Activated CD4-positive, alpha-beta T cell treated with anti-CD3 and anti-CD28 coated beads, Interleukin-2, amount 10 ng/mL, durations not matched to agents 7 days and 5 days (primary cell): ENCODE measurements around the gene KRT20. TPM values are rescaled to one million over a fixed set of nuclear protein-coding genes. Genes with fewer than 3 reads are reported as not detected.

Experiments
- CTCF ChIA-PET: fragments of 350-600 bp; sonication (Branson Sonifier 250); formaldehyde crosslinking; loops from one replicate; lab custom pipeline; 2021; ENCODE audit warnings: antibody characterized with exemption; lab: Charles Lee
- POLR2A ChIA-PET: fragments of 350-600 bp; sonication (Branson Sonifier 250); formaldehyde crosslinking; loops from one replicate; lab custom pipeline; 2021; ENCODE audit warnings: antibody characterized with exemption; lab: Charles Lee
- DNase-seq: peaks from one replicate; pipeline ENCODE4 v3.0.0-alpha.2; 2020
- H3K27ac Mint-ChIP-seq: one replicate; pipeline ENCODE4 v1.8.0; 2021; ENCODE audit warnings: mild to moderate bottlenecking, moderate library complexity, mixed read lengths
- H3K27me3 Mint-ChIP-seq: one replicate; pipeline ENCODE4 v1.8.0; 2021; ENCODE audit warnings: mixed read lengths
- H3K36me3 Mint-ChIP-seq: one replicate; pipeline ENCODE4 v1.8.0; 2021; ENCODE audit warnings: low read depth, mixed read lengths
- H3K4me1 Mint-ChIP-seq: one replicate; pipeline ENCODE4 v1.8.0; 2021; ENCODE audit warnings: mixed read lengths
- H3K4me3 Mint-ChIP-seq: one replicate; pipeline ENCODE4 v1.8.0; 2021; ENCODE audit warnings: mild to moderate bottlenecking, moderate library complexity, mixed read lengths
- H3K9me3 Mint-ChIP-seq: one replicate; pipeline ENCODE4 v1.8.0; 2021; ENCODE audit warnings: mixed read lengths
- total RNA-seq, 2 experiments: library from RNA; stranded (reverse); gene quantifications; one replicate each; pipeline ENCODE4 v1.2.3, GENCODE V29; 2021

KRT20 gene
- total RNA-seq, 2 experiments from 2014 or later, result not detected

- H3K4me1 Mint-ChIP-seq, result no peaks in the 10 kb centered on the region
- no peak for DNase-seq
- peaks cover 37% of the 10 kb centered on the region for H3K27me3 Mint-ChIP-seq
- ChIA-PET CTCF (interaction anchor here (0.6 kb wide), 1 partner anchor 10 kb away, joined by 5 read pairs; no protein-coding TSS in a partner anchor), POLR2A (no interaction called here)
- no peak overlapping the region for H3K4me3 Mint-ChIP-seq
- H3K27ac Mint-ChIP-seq, result no peak overlapping the region
- H3K36me3 Mint-ChIP-seq, result no peaks in the 10 kb centered on the region
- no peaks in the 10 kb centered on the region for H3K9me3 Mint-ChIP-seq
These were observed 3.2 kb upstream of the KRT20 start for GRCh38 chr17:40888196-40888720.

- H3K27me3 Mint-ChIP-seq, result peaks cover 36% of the 10 kb centered on the region
- H3K4me1 Mint-ChIP-seq, result no peaks in the 10 kb centered on the region
- H3K4me3 Mint-ChIP-seq, result no peak overlapping the region
- no peak for DNase-seq
- no peak overlapping the region for H3K27ac Mint-ChIP-seq
- POLR2A ChIA-PET, result no interaction called here
- no peaks in the 10 kb centered on the region for H3K9me3 Mint-ChIP-seq
- CTCF ChIA-PET, result no interaction called here
- H3K36me3 Mint-ChIP-seq, result no peaks in the 10 kb centered on the region
These were observed 1.0 kb upstream of the KRT20 start for GRCh38 chr17:40886090-40886489.

GRCh38 chr17:40883626-40884334 is 1.3 kb downstream of the KRT20 start:
- Mint-ChIP-seq H3K27ac (no peak overlapping the region), H3K4me3 (no peak overlapping the region), H3K4me1 (no peaks in the 10 kb centered on the region), H3K27me3 (peaks cover 23% of the 10 kb centered on the region), H3K36me3 (no peaks in the 10 kb centered on the region), H3K9me3 (no peaks in the 10 kb centered on the region)
- ChIA-PET CTCF (no interaction called here), POLR2A (no interaction called here)
- no peak for DNase-seq

- no peak overlapping the region for H3K27ac Mint-ChIP-seq
- POLR2A ChIA-PET, result no interaction called here
- no peaks in the 10 kb centered on the region for H3K4me1 Mint-ChIP-seq
- peaks cover 16% of the 10 kb centered on the region for H3K27me3 Mint-ChIP-seq
- DNase-seq, result no peak
- H3K9me3 Mint-ChIP-seq, result no peaks in the 10 kb centered on the region
- H3K4me3 Mint-ChIP-seq, result no peak overlapping the region
- no peaks in the 10 kb centered on the region for H3K36me3 Mint-ChIP-seq
- CTCF ChIA-PET, result no interaction called here
These were observed 2.0 kb downstream of the KRT20 start for GRCh38 chr17:40883031-40883430.

GRCh38 chr17:40879026-40879425 is 6.0 kb downstream of the KRT20 start:
- DNase-seq, result no peak
- POLR2A ChIA-PET, result no interaction called here
- Mint-ChIP-seq H3K27ac (no peak overlapping the region), H3K4me1 (no peaks in the 10 kb centered on the region), H3K9me3 (no peaks in the 10 kb centered on the region), H3K4me3 (no peak overlapping the region), H3K27me3 (peaks cover 13% of the 10 kb centered on the region), H3K36me3 (no peaks in the 10 kb centered on the region)
- CTCF ChIA-PET, result no interaction called here

- peaks cover 15% of the 10 kb centered on the region for H3K27me3 Mint-ChIP-seq
- no peak overlapping the region for H3K4me3 Mint-ChIP-seq
- H3K36me3 Mint-ChIP-seq, result no peaks in the 10 kb centered on the region
- H3K9me3 Mint-ChIP-seq, result no peaks in the 10 kb centered on the region
- no peaks in the 10 kb centered on the region for H3K4me1 Mint-ChIP-seq
- ChIA-PET CTCF (no interaction called here), POLR2A (no interaction called here)
- no peak for DNase-seq
- no peak overlapping the region for H3K27ac Mint-ChIP-seq
These were observed 7.0 kb downstream of the KRT20 start for GRCh38 chr17:40878044-40878443.

GRCh38 chr17:40873801-40874200 is 11.2 kb downstream of the KRT20 start:
- POLR2A ChIA-PET, result no interaction called here
- peaks cover 35% of the 10 kb centered on the region for H3K27me3 Mint-ChIP-seq
- H3K36me3 Mint-ChIP-seq, result no peaks in the 10 kb centered on the region
- H3K4me1 Mint-ChIP-seq, result no peaks in the 10 kb centered on the region
- H3K27ac Mint-ChIP-seq, result no peak overlapping the region
- H3K4me3 Mint-ChIP-seq, result no peak overlapping the region
- no peak for DNase-seq
- no peaks in the 10 kb centered on the region for H3K9me3 Mint-ChIP-seq
- CTCF ChIA-PET, result interaction anchor here (0.6 to 1.0 kb wide), 2 partner anchors 255 to 789 kb away, joined by 3 read pairs; no protein-coding TSS in a partner anchor

- CTCF ChIA-PET, result no interaction called here
- no peak overlapping the region for H3K27ac Mint-ChIP-seq
- no peak overlapping the region for H3K4me3 Mint-ChIP-seq
- peaks cover 35% of the 10 kb centered on the region for H3K27me3 Mint-ChIP-seq
- no peaks in the 10 kb centered on the region for H3K9me3 Mint-ChIP-seq
- no peak for DNase-seq
- no peaks in the 10 kb centered on the region for H3K36me3 Mint-ChIP-seq
- POLR2A ChIA-PET, result no interaction called here
- no peaks in the 10 kb centered on the region for H3K4me1 Mint-ChIP-seq
These were observed 11.8 kb downstream of the KRT20 start for GRCh38 chr17:40873255-40873654.

GRCh38 chr17:40872416-40872815 is 12.6 kb downstream of the KRT20 start:
- Mint-ChIP-seq H3K27me3 (peaks cover 35% of the 10 kb centered on the region), H3K4me3 (no peak overlapping the region), H3K27ac (no peak overlapping the region), H3K36me3 (no peaks in the 10 kb centered on the region), H3K4me1 (no peaks in the 10 kb centered on the region), H3K9me3 (no peaks in the 10 kb centered on the region)
- ChIA-PET CTCF (no interaction called here), POLR2A (no interaction called here)
- DNase-seq, result no peak

GRCh38 chr17:40871316-40871715 is 13.7 kb downstream of the KRT20 start:
- H3K4me1 Mint-ChIP-seq, result no peaks in the 10 kb centered on the region
- peaks cover 40% of the 10 kb centered on the region for H3K27me3 Mint-ChIP-seq
- CTCF ChIA-PET, result interaction anchor here (0.6 to 1.3 kb wide), 3 partner anchors 14 to 791 kb away, joined by 3 to 5 read pairs (median 4); partner anchors contain the start of gene KRT20
- no peak for DNase-seq
- POLR2A ChIA-PET, result no interaction called here
- no peak overlapping the region for H3K27ac Mint-ChIP-seq
- H3K4me3 Mint-ChIP-seq, result no peak overlapping the region
- no peaks in the 10 kb centered on the region for H3K36me3 Mint-ChIP-seq
- no peaks in the 10 kb centered on the region for H3K9me3 Mint-ChIP-seq

GRCh38 chr17:40870136-40870535 is 14.9 kb downstream of the KRT20 start:
- Mint-ChIP-seq H3K4me1 (no peaks in the 10 kb centered on the region), H3K27ac (no peak overlapping the region), H3K4me3 (no peak overlapping the region), H3K27me3 (peaks cover 40% of the 10 kb centered on the region), H3K36me3 (no peaks in the 10 kb centered on the region), H3K9me3 (no peaks in the 10 kb centered on the region)
- ChIA-PET CTCF (no interaction called here), POLR2A (no interaction called here)
- DNase-seq, result no peak

- Mint-ChIP-seq H3K4me3 (no peak within 1 kb of the TSS), H3K9me3 (no peaks in the 10 kb centered on the region), H3K4me1 (no peaks in the 10 kb centered on the region), H3K27me3 (peaks cover 24% of the 10 kb centered on the region), H3K27ac (no peak within 1 kb of the TSS), H3K36me3 (no peaks in the 10 kb centered on the region)
- CTCF ChIA-PET, result interaction anchor here (1.2 kb wide), 1 partner anchor 782 kb away, joined by 3 read pairs; no protein-coding TSS in a partner anchor
- POLR2A ChIA-PET, result no interaction called here
- DNase-seq, result no peak
These were observed 18.2 kb downstream of the KRT20 start, which contains the start of gene KRT12 for GRCh38 chr17:40866838-40867237. TSS of gene KRT12 (minus strand) at chr17:40867223. CDS start at chr17:40867186, 37 bp downstream.

- Mint-ChIP-seq H3K4me3 (no peak overlapping the region), H3K27me3 (peaks cover 19% of the 10 kb centered on the region), H3K4me1 (no peaks in the 10 kb centered on the region), H3K9me3 (no peaks in the 10 kb centered on the region), H3K27ac (no peak overlapping the region), H3K36me3 (no peaks in the 10 kb centered on the region)
- ChIA-PET CTCF (interaction anchor here (0.6 to 0.9 kb wide), 2 partner anchors 89 to 510 kb away, joined by 3 read pairs; no protein-coding TSS in a partner anchor), POLR2A (no interaction called here)
- DNase-seq, result no peak
These were observed 20.2 kb downstream of the KRT20 start for GRCh38 chr17:40864661-40865390.
